HEK293 (cell line): ENCODE results near the gene SPACA6.

Source experiments
- CTCF ChIA-PET: fragments of 350-600 bp; formaldehyde crosslinking; extraction: SDS; loops from one replicate; lab custom pipeline; 2021; ENCODE audit warnings: antibody characterized with exemption; lab: Yijun Ruan, JAX
- POLR2A ChIA-PET: fragments of 300-600 bp; formaldehyde crosslinking; extraction: SDS; loops from one replicate; lab custom pipeline; 2020; ENCODE audit warnings: antibody characterized with exemption, inconsistent platforms; lab: Yijun Ruan, JAX
- H3K27ac ChIP-seq: fragments of 200-500 bp; sonication (Bioruptor generic); 2 replicates; pipeline ENCODE4 v1.5.1; 2014; ENCODE audit warnings: low read depth, low read length, control low read depth, inconsistent platforms; ENCODE audit errors: extremely low read depth
- H3K36me3 ChIP-seq, 2 experiments: fragments of 200-500 bp in 1 of 2; sonication (Bioruptor generic) in 1 of 2; 1 replicate in 1 of 2; 2 replicates in 1 of 2; pipeline ENCODE4 v1.5.1; 2014 to 2017; ENCODE audit warnings: inconsistent platforms in 2 of 2, low read length in 2 of 2; ENCODE audit not compliant: control insufficient read depth in 2 of 2, insufficient read depth in 1 of 2
- H3K4me1 ChIP-seq: fragments of 200-500 bp; sonication (Bioruptor generic); 2 replicates; pipeline ENCODE4 v1.5.1; 2014; ENCODE audit warnings: mild to moderate bottlenecking, low read length, inconsistent platforms; ENCODE audit not compliant: control insufficient read depth, insufficient read depth
- H3K4me3 ChIP-seq: 2 replicates; pipeline ENCODE4 v1.5.1; 2011; ENCODE audit warnings: low read depth, mild to moderate bottlenecking, control low read depth, low read length, moderate library complexity
- H3K9me3 ChIP-seq: fragments of 200-500 bp; sonication (Bioruptor generic); 2 replicates; pipeline ENCODE4 v1.5.1; 2014; ENCODE audit warnings: low read depth, low read length, inconsistent platforms; ENCODE audit not compliant: control insufficient read depth, insufficient read depth
- IKZF3 ChIP-seq: fragments of 450-650 bp; IDR thresholded peaks from 2 replicates; pipeline ENCODE4 v1.5.0; 2018; ENCODE audit warnings: missing biosample characterization, mild to moderate bottlenecking, missing genetic modification characterization, moderate library complexity
- KLF1 ChIP-seq: fragments of 450-650 bp; formaldehyde crosslinking; IDR thresholded peaks from 2 replicates; pipeline ENCODE4 v1.5.1; 2016; ENCODE audit warnings: missing biosample characterization, missing genetic modification characterization
- KLF16 ChIP-seq: fragments of 450-650 bp; formaldehyde crosslinking; IDR thresholded peaks from 2 replicates; pipeline ENCODE4 v1.5.1; 2017; ENCODE audit warnings: missing biosample characterization, missing genetic modification characterization
- KLF17 ChIP-seq: fragments of 450-650 bp; formaldehyde crosslinking; IDR thresholded peaks from 2 replicates; pipeline ENCODE4 v1.5.1; 2016; ENCODE audit warnings: missing biosample characterization, missing genetic modification characterization
- OSR2 ChIP-seq: fragments of 450-650 bp; formaldehyde crosslinking; IDR thresholded peaks from 2 replicates; pipeline ENCODE4 v1.5.1; 2016; ENCODE audit warnings: missing biosample characterization, missing genetic modification characterization
- PRDM2 ChIP-seq: fragments of 450-650 bp; formaldehyde crosslinking; IDR thresholded peaks from 2 replicates; pipeline ENCODE4 v1.5.1; 2016; ENCODE audit warnings: missing biosample characterization, missing genetic modification characterization, borderline replicate concordance
- SP2 ChIP-seq: fragments of 450-650 bp; formaldehyde crosslinking; IDR thresholded peaks from 2 replicates; pipeline ENCODE4 v1.5.1; 2016; ENCODE audit warnings: missing biosample characterization, missing genetic modification characterization
- TCF7L2 ChIP-seq: IDR thresholded peaks from 2 replicates; pipeline ENCODE4 v1.6.1; 2011; ENCODE audit warnings: low read depth, mild to moderate bottlenecking, inconsistent platforms, low read length, moderate library complexity, borderline replicate concordance
- TSHZ1 ChIP-seq: fragments of 450-650 bp; formaldehyde crosslinking; IDR thresholded peaks from 2 replicates; pipeline ENCODE4 v1.5.1; 2016; ENCODE audit warnings: missing biosample characterization, missing genetic modification characterization, borderline replicate concordance
- ZBTB26 ChIP-seq: fragments of 450-650 bp; formaldehyde crosslinking; optimal IDR thresholded peaks from 2 replicates; pipeline ENCODE3; 2016; ENCODE audit warnings: missing biosample characterization, mild to moderate bottlenecking, missing genetic modification characterization
- ZEB2 ChIP-seq: fragments of 450-650 bp; formaldehyde crosslinking; IDR thresholded peaks from 2 replicates; pipeline ENCODE4 v1.5.1; 2016; ENCODE audit warnings: missing biosample characterization, missing genetic modification characterization
- ZNF10 ChIP-seq: fragments of 450-650 bp; formaldehyde crosslinking; IDR thresholded peaks from 2 replicates; pipeline ENCODE4 v1.5.1; 2017; ENCODE audit warnings: missing biosample characterization, missing genetic modification characterization
- ZNF114 ChIP-seq: fragments of 450-650 bp; formaldehyde crosslinking; IDR thresholded peaks from 2 replicates; pipeline ENCODE4 v1.5.0; 2017; ENCODE audit warnings: missing biosample characterization, missing genetic modification characterization
- ZNF132 ChIP-seq: fragments of 450-650 bp; formaldehyde crosslinking; IDR thresholded peaks from 2 replicates; pipeline ENCODE4 v1.5.1; 2017; ENCODE audit warnings: missing biosample characterization, missing genetic modification characterization, borderline replicate concordance
- ZNF138 ChIP-seq: fragments of 450-650 bp; formaldehyde crosslinking; IDR thresholded peaks from 2 replicates; pipeline ENCODE4 v1.5.1; 2016; ENCODE audit warnings: missing biosample characterization, missing genetic modification characterization, borderline replicate concordance
- ZNF184 ChIP-seq: fragments of 450-650 bp; IDR thresholded peaks from 2 replicates; pipeline ENCODE4 v1.5.1; 2018; ENCODE audit warnings: missing biosample characterization, mild to moderate bottlenecking, missing genetic modification characterization
- ZNF341 ChIP-seq: fragments of 450-650 bp; formaldehyde crosslinking; IDR thresholded peaks from 2 replicates; pipeline ENCODE4; 2016; ENCODE audit warnings: low read depth, missing biosample characterization, missing genetic modification characterization
- ZNF394 ChIP-seq: fragments of 450-650 bp; formaldehyde crosslinking; IDR thresholded peaks from 2 replicates; pipeline ENCODE4 v1.5.1; 2016; ENCODE audit warnings: missing biosample characterization, missing genetic modification characterization, mild to moderate bottlenecking, moderate library complexity, borderline replicate concordance
- ZNF501 ChIP-seq: fragments of 450-650 bp; formaldehyde crosslinking; IDR thresholded peaks from 2 replicates; pipeline ENCODE4 v1.5.1; 2016; ENCODE audit warnings: missing biosample characterization, missing genetic modification characterization
- ZNF530 ChIP-seq: fragments of 450-650 bp; formaldehyde crosslinking; IDR thresholded peaks from 2 replicates; pipeline ENCODE4 v1.5.1; 2016; ENCODE audit warnings: low read depth, missing biosample characterization, missing genetic modification characterization
- ZNF548 ChIP-seq: fragments of 450-650 bp; formaldehyde crosslinking; IDR thresholded peaks from 2 replicates; pipeline ENCODE4 v1.5.1; 2016; ENCODE audit warnings: missing biosample characterization, missing genetic modification characterization
- ZNF549 ChIP-seq: fragments of 450-650 bp; IDR thresholded peaks from 2 replicates; pipeline ENCODE4 v1.5.1; 2018; ENCODE audit warnings: missing biosample characterization, missing genetic modification characterization, mild to moderate bottlenecking, inconsistent platforms, moderate library complexity
- ZNF701 ChIP-seq: fragments of 450-650 bp; formaldehyde crosslinking; IDR thresholded peaks from 2 replicates; pipeline ENCODE4 v1.5.1; 2016; ENCODE audit warnings: missing biosample characterization, missing genetic modification characterization
- ZNF768 ChIP-seq: fragments of 450-650 bp; formaldehyde crosslinking; IDR thresholded peaks from 2 replicates; pipeline ENCODE4 v1.5.1; 2018; ENCODE audit warnings: missing biosample characterization, mild to moderate bottlenecking, missing genetic modification characterization
- ZNF776 ChIP-seq: fragments of 450-650 bp; formaldehyde crosslinking; IDR thresholded peaks from 2 replicates; pipeline ENCODE4 v1.5.0; 2017; ENCODE audit warnings: missing biosample characterization, missing genetic modification characterization, borderline replicate concordance

The SPACA6 gene

GRCh38 chr19:51710163-51710562, 17.0 kb downstream of the SPACA6 start:
- Histone ChIP-seq H3K4me3 (no peak overlapping the region), H3K27ac (no peak overlapping the region), H3K4me1 (no peaks in the 10 kb centered on the region), H3K9me3 (no peaks in the 10 kb centered on the region), H3K36me3 (peaks cover 21 to 27% of the 10 kb centered on the region in 2 experiments)
- no peak for TF ChIP-seq PRDM2 (tag by site-specific recombination)
- no peak for TF ChIP-seq ZEB2 (tag by site-specific recombination)
- no peak for TF ChIP-seq ZNF114 (tag by site-specific recombination)
- TF ChIP-seq TCF7L2 = no peak
- TF ChIP-seq ZNF394 (tag by site-specific recombination) = no peak
- no peak for TF ChIP-seq ZNF548 (tag by site-specific recombination)
- TF ChIP-seq TSHZ1 (tag by site-specific recombination) = no peak
- TF ChIP-seq ZNF776 = no peak
- TF ChIP-seq KLF1 (tag by site-specific recombination) = no peak
- no peak for TF ChIP-seq ZNF530 (tag by site-specific recombination)
- no peak for TF ChIP-seq ZNF341 (tag by site-specific recombination)
- no peak for TF ChIP-seq ZNF768 (tag by site-specific recombination)
- TF ChIP-seq OSR2 (tag by site-specific recombination) = no peak
- no peak for TF ChIP-seq ZNF184
- TF ChIP-seq ZNF132 (tag by site-specific recombination) = no peak
- TF ChIP-seq KLF16 (tag by site-specific recombination) = no peak
- CTCF ChIA-PET = interaction anchor here (0.6 to 1.7 kb wide), 5 partner anchors 53 to 795 kb away, joined by 3 to 6 read pairs (median 4); no protein-coding TSS in a partner anchor
- POLR2A ChIA-PET = interaction anchor here (0.8 to 4.3 kb wide), 4 partner anchors 9 to 32 kb away, joined by 3 to 22 read pairs (median 4); no protein-coding TSS in a partner anchor

GRCh38 chr19:51711702-51712101, 18.6 kb downstream of the SPACA6 start:
- ChIA-PET CTCF (interaction anchor here (1.1 to 1.5 kb wide), 3 partner anchors 29 to 197 kb away, joined by 3 to 6 read pairs (median 3); no protein-coding TSS in a partner anchor), POLR2A (interaction anchor here (0.7 to 2.2 kb wide), 2 partner anchors 23 to 689 kb away, joined by 3 to 6 read pairs; no protein-coding TSS in a partner anchor)
- no peak overlapping the region for H3K4me3 ChIP-seq
- no peaks in the 10 kb centered on the region for H3K9me3 ChIP-seq
- no peak overlapping the region for H3K27ac ChIP-seq
- peaks cover 6 to 11% of the 10 kb centered on the region in 2 experiments for H3K36me3 ChIP-seq
- H3K4me1 ChIP-seq = no peaks in the 10 kb centered on the region
- no peak for TF ChIP-seq ZNF501 (tag by site-specific recombination)
- TF ChIP-seq ZBTB26 (tag by site-specific recombination) = no peak
- no peak for TF ChIP-seq ZNF138
- no peak for TF ChIP-seq IKZF3 (tag by site-specific recombination)
- no peak for TF ChIP-seq OSR2 (tag by site-specific recombination)
- no peak for TF ChIP-seq ZNF701 (tag by site-specific recombination)
- TF ChIP-seq ZNF549 = no peak
- no peak for TF ChIP-seq KLF17
- TF ChIP-seq SP2 (tag by site-specific recombination) = no peak
- no peak for TF ChIP-seq ZNF10
